ENCODE data around the gene SLIT3.
A peak's percentile ranks its signal among the peaks of the same experiment; 100 is the strongest.

Gene SLIT3

GRCh38 chr5:169009123-169009522 lies 291.8 kb downstream of the SLIT3 start:
- H3K4me3 ChIP-seq (replicated peaks; ENCODE audit: low read depth, low read length), result no peak overlapping the region
- no peak for DNase-seq (ENCODE audit: low read depth)
- no peak for TF ChIP-seq CTCF (IDR thresholded peaks at IDR 0.05; ENCODE audit: low read length, missing control alignments)

- no peak for TF ChIP-seq CTCF (IDR thresholded peaks at IDR 0.05; ENCODE audit: low read length, missing control alignments)
- H3K4me3 ChIP-seq (replicated peaks; ENCODE audit: low read depth, low read length), result no peak overlapping the region
- DNase-seq (ENCODE audit: low read depth), result no peak
Measured at GRCh38 chr5:169006842-169007790, 293.8 kb downstream of the SLIT3 start.

GRCh38 chr5:169004551-169004950 lies 296.4 kb downstream of the SLIT3 start:
- no peak for TF ChIP-seq CTCF (IDR thresholded peaks at IDR 0.05; ENCODE audit: low read length, missing control alignments)
- H3K4me3 ChIP-seq (replicated peaks; ENCODE audit: low read depth, low read length), result no peak overlapping the region
- no peak for DNase-seq (ENCODE audit: low read depth)

- DNase-seq (ENCODE audit: low read depth), result no peak
- no peak overlapping the region for H3K4me3 ChIP-seq (replicated peaks; ENCODE audit: low read depth, low read length)
- peak; percentile 32 for TF ChIP-seq CTCF (IDR thresholded peaks at IDR 0.05; ENCODE audit: low read length, missing control alignments)
Measured at GRCh38 chr5:169003721-169004541, 297.0 kb downstream of the SLIT3 start.

- no peak for DNase-seq (ENCODE audit: low read depth)
- no peak for TF ChIP-seq CTCF (IDR thresholded peaks at IDR 0.05; ENCODE audit: low read length, missing control alignments)
- H3K4me3 ChIP-seq (replicated peaks; ENCODE audit: low read depth, low read length), result no peak overlapping the region
Measured at GRCh38 chr5:169002953-169003555, 297.9 kb downstream of the SLIT3 start.

GRCh38 chr5:169001394-169001793 lies 299.5 kb downstream of the SLIT3 start:
- no peak overlapping the region for H3K4me3 ChIP-seq (replicated peaks; ENCODE audit: low read depth, low read length)
- TF ChIP-seq CTCF (IDR thresholded peaks at IDR 0.05; ENCODE audit: low read length, missing control alignments), result no peak

More at GRCh38 chr5:169001394-169001793, 299.5 kb downstream of the SLIT3 start:
- DNase-seq (ENCODE audit: low read depth), result no peak

All from fibroblast of pulmonary artery (primary cell).